ENCODE measurements around the gene ATG4B. TPM values are rescaled to one million over a fixed set of nuclear protein-coding genes. Genes with fewer than 3 reads are reported as not detected.

Gene ATG4B
- total RNA-seq, 2 donors from 2014 or later = 72.4 to 119 TPM

- DNase-seq = no peak
- Histone ChIP-seq H3K27me3 (no peaks in the 10 kb centered on the region), H3K4me3 (no peak overlapping the region), H3K9me3 (no peaks in the 10 kb centered on the region), H3K27ac (no peak overlapping the region), H3K36me3 (no peaks in the 10 kb centered on the region), H3K9ac (ENCODE audit: low read depth in 2 of 2, low read length in 2 of 2) (no peak overlapping the region), H3K4me1 (no peaks in the 10 kb centered on the region)
- no peak for TF ChIP-seq CTCF (IDR thresholded peaks at IDR 0.05)
- intact Hi-C loops (cut with DNase I) = no loop called here
These were observed 36.6 kb downstream of the ATG4B start for GRCh38 chr2:241673797-241674725.

- Histone ChIP-seq H3K27me3 (no peaks in the 10 kb centered on the region), H3K4me3 (no peak overlapping the region), H3K9me3 (no peaks in the 10 kb centered on the region), H3K4me1 (no peaks in the 10 kb centered on the region), H3K36me3 (no peaks in the 10 kb centered on the region), H3K27ac (no peak overlapping the region), H3K9ac (ENCODE audit: low read depth in 2 of 2, low read length in 2 of 2) (no peak overlapping the region)
- TF ChIP-seq CTCF (IDR thresholded peaks at IDR 0.05) = no peak
- intact Hi-C loops (cut with DNase I) = no loop called here
- DNase-seq = no peak
These were observed 38.4 kb downstream of the ATG4B start for GRCh38 chr2:241675885-241676284.

DNA sequence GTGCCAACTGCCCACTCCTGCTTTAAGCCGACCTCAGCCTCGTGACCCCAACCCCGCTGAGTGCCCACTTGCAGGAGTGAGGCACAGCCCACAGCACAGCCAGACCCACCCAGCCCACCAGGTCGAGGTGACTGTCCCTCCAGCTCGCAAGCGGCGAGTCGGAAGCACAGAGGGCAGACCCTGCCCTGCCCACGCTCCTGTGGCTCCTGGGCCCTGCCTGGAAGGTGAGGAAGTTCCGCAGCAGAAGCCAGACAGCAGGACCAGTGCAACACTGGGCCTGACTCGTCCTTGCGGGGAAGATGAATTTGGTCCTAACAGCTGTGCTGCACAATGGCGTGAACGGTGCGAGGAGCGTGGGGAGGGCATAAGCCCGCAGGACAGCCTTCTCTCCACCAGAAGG is 39.2 kb downstream of the ATG4B start:
- no peak overlapping the region for H3K9ac ChIP-seq (ENCODE audit: low read depth in 2 of 2, low read length in 2 of 2)
- no peaks in the 10 kb centered on the region for H3K4me1 ChIP-seq
- H3K27me3 ChIP-seq = no peaks in the 10 kb centered on the region
- no peak overlapping the region for H3K27ac ChIP-seq
- H3K9me3 ChIP-seq = no peaks in the 10 kb centered on the region
- DNase-seq = no peak
- no peak overlapping the region for H3K4me3 ChIP-seq
- intact Hi-C loops (cut with DNase I) = no loop called here
- TF ChIP-seq CTCF (IDR thresholded peaks at IDR 0.05) = no peak
- H3K36me3 ChIP-seq = no peaks in the 10 kb centered on the region

- no peak for TF ChIP-seq CTCF (IDR thresholded peaks at IDR 0.05)
- no peaks in the 10 kb centered on the region for H3K36me3 ChIP-seq
- DNase-seq = no peak
These were observed 39.9 kb downstream of the ATG4B start for GRCh38 chr2:241677392-241677791.

DNA sequence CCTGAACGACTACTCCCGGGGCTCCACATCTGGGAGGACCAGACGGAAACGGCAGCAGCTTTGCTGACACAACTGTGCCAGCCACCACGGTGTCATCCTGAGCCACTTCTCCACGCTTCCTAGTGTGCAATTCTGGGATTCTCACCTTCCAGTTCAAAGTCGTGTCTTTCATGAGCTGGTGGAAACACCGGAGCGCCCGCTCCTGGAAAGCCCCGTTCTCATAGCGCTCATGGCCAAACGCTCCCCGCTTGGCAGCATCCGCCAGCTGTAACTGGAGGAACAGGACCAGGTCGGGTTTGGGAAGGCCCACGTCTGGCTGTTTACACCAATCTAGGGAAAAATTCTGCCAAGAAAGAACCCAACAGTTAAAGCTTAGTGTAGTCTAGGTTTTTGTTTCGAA is 40.8 kb downstream of the ATG4B start:
- no peak for DNase-seq
- H3K4me3 ChIP-seq = no peak overlapping the region
- no peak overlapping the region for H3K27ac ChIP-seq
- H3K9me3 ChIP-seq = no peaks in the 10 kb centered on the region
- H3K36me3 ChIP-seq = no peaks in the 10 kb centered on the region
- no peak for TF ChIP-seq CTCF (IDR thresholded peaks at IDR 0.05)
- H3K27me3 ChIP-seq = no peaks in the 10 kb centered on the region
- intact Hi-C loops (cut with DNase I) = no loop called here
- H3K4me1 ChIP-seq = no peaks in the 10 kb centered on the region
- no peak overlapping the region for H3K9ac ChIP-seq (ENCODE audit: low read depth in 2 of 2, low read length in 2 of 2)

More at GRCh38 chr2:241677392-241677791, 39.9 kb downstream of the ATG4B start:
- Histone ChIP-seq H3K4me3 (no peak overlapping the region), H3K27ac (no peak overlapping the region), H3K4me1 (no peaks in the 10 kb centered on the region), H3K9ac (ENCODE audit: low read depth in 2 of 2, low read length in 2 of 2) (no peak overlapping the region), H3K9me3 (no peaks in the 10 kb centered on the region), H3K27me3 (no peaks in the 10 kb centered on the region)
- intact Hi-C loops (cut with DNase I) = no loop called here

All from colonic mucosa (tissue), 4 donors.